GM19025 (cell line): ENCODE measurements around the gene BCR.

Experiments
- ATAC-seq: cut with Tn5 transposase; IDR thresholded peaks from one replicate; pipeline ENCODE4 v1.9.1; 2021; ENCODE audit warnings: mild to moderate bottlenecking, low read depth, moderate library complexity; ENCODE audit not compliant: unreplicated experiment

The BCR gene

GRCh38 chr22:23282986-23283385 lies 102.7 kb downstream of the BCR start:
- ATAC-seq: no peak

DNA sequence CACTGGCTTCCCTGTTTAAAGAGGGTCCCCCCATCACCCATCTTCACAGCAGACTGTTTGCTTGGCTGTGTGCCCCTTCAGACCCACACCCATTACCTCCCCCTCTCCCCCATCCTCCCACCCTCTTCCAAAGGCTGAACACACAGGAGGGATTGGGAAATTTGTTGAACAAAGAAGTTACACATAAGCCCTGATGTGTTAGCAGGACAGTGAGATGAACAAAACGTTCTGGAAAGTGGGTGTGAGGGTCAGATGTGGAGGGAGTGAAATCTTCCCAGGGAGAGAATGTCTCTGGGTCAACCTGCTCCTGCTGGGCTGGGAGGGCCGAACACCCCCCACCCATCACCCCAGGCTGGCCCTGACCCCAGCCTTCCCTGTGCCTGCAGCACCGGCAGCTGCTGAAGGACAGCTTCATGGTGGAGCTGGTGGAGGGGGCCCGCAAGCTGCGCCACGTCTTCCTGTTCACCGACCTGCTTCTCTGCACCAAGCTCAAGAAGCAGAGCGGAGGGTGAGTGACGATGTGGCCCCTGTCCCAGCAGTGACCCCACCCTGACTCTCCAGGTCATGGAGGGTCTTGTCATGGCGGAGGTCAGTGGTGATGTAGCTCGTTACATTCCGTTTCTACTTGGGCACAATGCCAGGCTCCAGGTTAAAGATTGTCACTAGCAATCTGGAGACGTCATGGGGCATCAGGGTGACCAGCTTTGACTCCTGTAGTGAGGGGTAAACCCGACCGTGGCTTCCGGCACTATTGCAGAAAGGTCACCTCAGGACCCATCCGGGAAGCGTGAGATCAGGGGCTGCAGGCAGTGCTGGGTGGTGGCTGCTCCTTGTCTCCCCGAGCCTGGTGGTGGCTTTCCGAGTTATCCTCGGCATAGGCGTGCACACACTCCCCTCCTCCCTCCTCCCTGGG lies 103.5 kb downstream of the BCR start:
- ATAC-seq: no peak

DNA sequence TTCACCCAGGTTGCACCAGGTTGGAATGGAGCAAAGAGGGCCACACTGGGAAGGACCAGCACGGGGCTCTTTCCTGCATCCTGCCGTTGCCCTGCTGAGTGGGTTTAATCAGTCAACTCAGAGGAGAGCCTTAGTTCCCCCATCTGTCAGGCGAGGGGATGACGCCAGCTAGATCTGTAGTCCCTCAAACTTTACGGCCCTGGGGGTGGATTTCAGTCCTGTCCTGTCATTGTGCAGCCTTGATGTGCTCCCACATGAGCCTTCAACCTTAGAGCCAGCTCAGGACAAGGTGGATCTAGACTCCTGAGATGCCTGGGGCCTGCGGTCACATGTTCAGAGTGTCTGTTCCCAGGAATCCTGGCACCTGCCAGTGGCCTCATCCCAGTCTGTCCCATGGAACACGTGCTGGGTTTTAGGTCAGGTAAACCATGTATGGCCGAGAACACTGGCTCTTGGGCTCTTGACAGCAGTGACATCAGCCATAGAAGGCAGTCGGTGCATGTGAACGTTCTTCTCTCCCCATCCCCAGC lies 104.3 kb downstream of the BCR start:
- ATAC-seq: no peak

DNA sequence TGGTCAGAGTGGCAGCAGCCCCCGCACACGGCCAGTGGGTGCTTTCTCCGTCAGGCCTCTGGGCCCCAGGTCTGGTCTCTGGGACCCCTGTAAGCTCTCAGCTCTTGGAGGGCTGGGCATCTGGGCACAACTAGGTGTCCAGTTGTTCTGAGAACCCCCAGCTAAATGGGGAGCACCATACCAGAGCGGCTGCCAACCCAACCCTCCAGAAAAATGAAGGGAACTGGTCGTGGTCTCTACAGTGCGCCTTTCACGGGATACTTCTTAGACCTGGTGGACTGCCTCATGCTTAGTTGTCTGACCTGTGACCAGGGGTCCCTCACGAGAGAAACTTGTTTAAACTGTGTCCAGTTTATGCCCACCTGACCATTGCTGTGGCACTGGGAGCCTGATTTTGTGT lies 104.9 kb downstream of the BCR start:
- ATAC-seq: no peak

DNA sequence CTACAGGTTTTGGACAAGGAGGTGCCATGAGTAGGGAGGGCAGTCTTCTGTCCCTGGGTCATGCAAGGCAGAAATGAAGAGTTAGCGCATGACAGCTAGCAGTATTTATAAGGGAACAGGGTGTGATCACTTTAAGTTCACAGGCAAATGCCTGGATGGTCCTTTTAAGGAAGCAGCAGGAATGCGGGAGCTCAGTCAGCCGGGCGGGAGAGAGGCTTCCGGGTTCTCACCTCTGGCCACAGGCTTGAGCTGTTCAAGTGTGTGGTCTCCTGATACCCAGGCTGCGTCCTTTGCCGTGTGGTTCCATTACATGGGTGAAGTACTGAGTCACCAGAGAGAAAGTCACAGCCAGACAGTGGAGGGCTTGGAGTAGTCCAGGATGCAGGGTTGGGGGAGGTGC lies 105.4 kb downstream of the BCR start:
- ATAC-seq: no peak

- no peak for ATAC-seq
Measured at GRCh38 chr22:23286296-23286695, 106.0 kb downstream of the BCR start.

DNA sequence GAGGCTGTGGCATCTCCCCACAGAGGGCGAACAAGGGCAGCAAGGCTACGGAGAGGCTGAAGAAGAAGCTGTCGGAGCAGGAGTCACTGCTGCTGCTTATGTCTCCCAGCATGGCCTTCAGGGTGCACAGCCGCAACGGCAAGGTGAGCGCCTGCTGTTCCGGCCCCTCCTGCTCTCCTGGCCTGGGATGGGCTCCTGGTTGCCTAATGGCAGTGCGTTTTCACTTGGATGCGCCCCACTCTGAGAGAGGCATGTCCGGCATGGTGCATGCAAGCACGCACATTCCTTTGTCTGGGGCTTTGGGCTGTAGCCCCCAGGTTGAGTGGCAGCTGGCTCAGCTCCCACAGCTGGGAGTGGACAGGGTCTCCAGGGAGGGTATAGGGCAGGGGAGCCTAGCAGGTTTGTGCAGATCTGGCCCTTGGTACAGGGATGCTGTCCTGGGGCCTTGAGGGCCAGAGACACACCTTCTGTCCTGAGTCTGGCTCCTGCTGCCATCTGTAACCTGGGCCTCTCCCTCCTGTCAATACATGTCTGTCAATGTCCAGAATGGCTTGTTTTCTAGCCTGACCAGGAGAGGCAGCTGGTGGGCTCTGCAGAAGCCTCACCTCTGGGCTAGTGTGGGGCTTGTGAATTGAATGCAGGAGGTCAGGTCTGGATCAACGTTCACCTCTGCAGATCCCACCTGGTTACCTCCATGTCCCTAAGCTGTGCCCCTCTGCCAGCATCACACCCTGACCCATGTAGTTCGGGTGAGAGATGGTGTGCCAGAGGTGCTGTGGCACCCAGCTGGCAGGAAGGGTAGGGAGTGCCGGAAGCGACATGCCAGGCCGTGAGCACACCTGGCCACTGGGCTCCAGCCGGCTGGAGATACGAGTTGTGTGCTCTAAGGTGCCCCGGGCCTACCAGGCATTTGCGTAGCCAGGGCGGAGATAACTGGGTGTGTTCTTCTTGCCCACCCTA lies 107.1 kb downstream of the BCR start:
- ATAC-seq: no peak

DNA sequence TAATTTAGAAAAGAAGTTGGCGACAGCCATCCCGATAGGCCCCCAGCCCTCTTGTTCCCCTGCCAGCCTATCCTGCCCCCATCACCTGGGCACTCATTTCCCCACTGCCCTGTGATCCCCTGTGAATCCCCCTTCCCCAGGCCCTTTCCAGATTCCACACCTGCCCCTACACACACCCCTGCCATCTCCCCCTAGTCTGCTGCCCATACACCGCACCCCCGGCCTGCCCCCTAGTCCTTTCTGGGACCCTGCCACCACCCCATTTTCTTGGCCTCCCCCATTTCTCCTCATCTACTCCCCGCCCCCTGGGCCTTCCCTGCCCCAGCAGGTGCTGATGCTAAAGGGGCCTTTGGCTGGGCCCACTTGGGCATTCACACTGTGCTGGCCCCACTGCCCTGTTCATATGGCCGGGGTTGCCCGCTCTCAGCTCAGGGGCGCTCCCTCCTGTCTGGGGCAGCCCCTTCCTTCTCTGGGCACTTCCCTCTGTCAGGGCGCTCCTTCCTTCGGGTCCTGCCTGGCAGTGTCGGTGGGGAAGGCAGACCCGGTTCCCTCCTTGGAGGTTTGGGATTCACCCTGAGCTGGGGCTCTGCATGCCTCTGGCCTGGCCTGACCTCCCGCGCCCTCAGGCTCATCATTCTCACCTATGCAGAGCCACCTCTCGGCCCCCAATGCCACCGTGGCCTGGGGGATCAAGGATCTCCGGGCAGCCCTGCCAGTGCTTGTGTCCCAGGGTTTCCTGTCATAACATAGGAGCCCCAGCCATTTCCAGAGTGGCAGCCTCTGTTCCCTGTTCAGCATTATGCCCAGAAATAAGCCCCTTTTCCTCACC lies 108.2 kb downstream of the BCR start:
- no peak for ATAC-seq

DNA sequence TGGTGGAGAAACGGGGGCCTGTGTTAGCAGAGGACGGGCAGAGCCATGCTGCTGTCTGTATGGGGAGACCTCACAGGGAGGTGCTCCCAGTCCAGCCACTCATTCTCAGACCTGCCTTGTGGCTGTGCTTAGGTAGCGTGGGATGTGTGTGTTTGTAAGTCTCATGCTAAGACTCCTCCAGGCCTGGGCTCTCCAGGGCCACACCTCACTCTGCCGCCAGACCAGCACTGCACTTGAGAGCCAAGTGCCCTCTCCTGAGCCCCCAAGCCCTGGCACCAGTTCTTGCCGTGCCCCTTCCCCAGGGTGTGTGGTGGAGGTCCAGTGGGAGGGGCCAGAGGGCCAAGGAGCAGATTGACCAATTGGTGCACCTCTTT lies 108.8 kb downstream of the BCR start:
- ATAC-seq: no peak

GRCh38 chr22:23289851-23290724 lies 109.8 kb downstream of the BCR start:
- ATAC-seq: no peak

GRCh38 chr22:23291806-23292452 lies 111.6 kb downstream of the BCR start:
- no peak for ATAC-seq

- ATAC-seq: no peak
Measured at GRCh38 chr22:23292453-23293350, 112.4 kb downstream of the BCR start.

DNA sequence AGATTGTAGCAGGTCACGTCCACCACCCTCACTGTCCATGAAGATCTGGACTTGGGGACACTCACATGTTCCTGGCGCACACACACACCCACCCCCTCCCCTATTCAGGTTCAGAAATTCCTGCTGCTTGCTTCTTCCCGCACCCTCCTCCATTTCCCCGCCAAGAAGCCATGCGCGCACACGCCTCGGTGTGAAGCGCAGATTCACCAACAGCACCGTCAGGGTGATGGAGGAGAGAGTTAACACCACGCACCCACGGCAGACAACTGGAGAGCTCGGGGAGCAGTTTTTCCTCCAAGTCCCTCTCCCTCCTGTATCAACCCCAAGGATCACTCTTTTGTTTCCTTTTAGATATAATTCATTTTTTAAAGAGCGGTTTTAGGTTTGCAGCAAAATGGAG lies 113.4 kb downstream of the BCR start:
- ATAC-seq: no peak

- ATAC-seq: no peak
Measured at GRCh38 chr22:23294221-23294620, 113.9 kb downstream of the BCR start.

GRCh38 chr22:23300476-23300875 lies 120.2 kb downstream of the BCR start:
- ATAC-seq: no peak

GRCh38 chr22:23301591-23301990 lies 121.3 kb downstream of the BCR start:
- ATAC-seq: no peak

DNA sequence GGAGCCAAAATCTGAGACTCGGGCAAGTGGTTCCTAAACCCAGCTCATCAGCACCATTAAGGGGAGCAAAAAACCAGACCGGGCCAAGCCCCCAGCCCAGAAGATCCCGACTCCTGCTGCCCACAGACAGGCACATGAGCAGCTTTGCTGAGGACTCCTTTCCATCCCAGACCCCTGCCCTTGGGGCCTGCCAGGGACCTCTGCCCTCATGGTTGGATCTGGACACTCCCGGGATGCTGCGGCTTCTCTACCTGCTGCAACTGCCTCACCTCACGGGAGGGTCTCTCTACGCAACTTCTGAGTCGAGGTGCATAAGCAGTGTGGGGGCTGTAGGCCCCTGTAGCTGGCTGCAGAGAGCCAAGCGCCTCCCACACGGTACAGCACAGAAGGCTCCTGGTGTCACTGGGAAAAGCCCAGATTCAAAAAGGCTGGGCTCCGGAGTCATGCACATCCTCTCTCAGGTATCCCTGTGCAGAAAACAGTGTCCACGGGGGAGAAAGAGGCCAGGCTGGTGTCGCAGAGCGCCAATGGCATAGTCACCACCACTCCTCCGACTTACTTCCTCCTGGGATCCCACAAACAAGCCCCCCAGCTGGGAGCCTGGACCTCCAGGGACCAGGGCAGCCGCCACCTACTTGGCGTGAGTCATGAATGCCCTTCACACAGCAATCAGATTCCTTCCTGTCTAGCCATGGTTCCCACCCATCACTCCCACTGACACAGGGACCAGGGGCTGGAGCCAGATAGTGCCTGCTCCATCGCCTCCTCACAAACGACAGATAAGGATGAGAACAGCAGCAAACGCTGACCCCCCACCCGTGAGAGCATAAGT lies 122.1 kb downstream of the BCR start:
- no peak for ATAC-seq
